OCI-LY3 (cell line): ENCODE results near the gene NFKB2.

ENCODE experiments used
- CTCF ChIP-seq: fragments of 200-600, 300-600 bp; sonication (generic); IDR thresholded peaks from 2 replicates; pipeline ENCODE4 v1.5.1; 2014; ENCODE audit warnings: antibody characterized with exemption, low read length, low read depth
- EZH2phosphoT487 ChIP-seq: fragments of 200-600 bp; shearing (Covaris generic); IDR thresholded peaks from 2 replicates; pipeline ENCODE4 v1.6.1; 2018; ENCODE audit warnings: antibody characterized with exemption, mixed run types, low read depth

GRCh38 chr10:102367441-102367840 lies 28.1 kb upstream of the NFKB2 start:
- no peak for TF ChIP-seq CTCF
- TF ChIP-seq EZH2phosphoT487: no peak
